CD14-positive monocyte (primary cell): Measurements from ENCODE around the gene GPR142. TPM values are rescaled to one million over a fixed set of nuclear protein-coding genes. Genes with fewer than 3 reads are reported as not detected.
A peak's percentile ranks its signal among the peaks of the same experiment; 100 is the strongest.

Source experiments
- DNase-seq, 3 donors: peaks; one replicate each; pipeline ENCODE4 v3.0.0-alpha.2; 2011 to 2022
- H2AFZ ChIP-seq: 2 replicates; pipeline ENCODE4 v1.6.0; 2012; ENCODE audit warnings: mild to moderate bottlenecking, low read depth, low read length, inconsistent platforms; ENCODE audit not compliant: insufficient read depth, poor library complexity, severe bottlenecking
- H3K27ac ChIP-seq, 2 donors: 1 replicate in 1 of 2; 2 replicates in 1 of 2; pipeline ENCODE4 v1.5.1; 2012 to 2013; ENCODE audit warnings: low read length in 2 of 2, control low read depth in 1 of 2, inconsistent platforms in 1 of 2, low read depth in 1 of 2, mild to moderate bottlenecking in 1 of 2
- H3K27me3 ChIP-seq, 2 donors: one replicate each; pipeline versions ENCODE4 v1.6.0 to v1.6.1; 2011 to 2013; ENCODE audit warnings: low read length in 2 of 2; ENCODE audit not compliant: control insufficient read depth in 2 of 2, insufficient read depth in 2 of 2
- H3K36me3 ChIP-seq, 2 donors: replicated peaks in 1 of 2; 1 replicate in 1 of 2; 2 replicates in 1 of 2; pipeline versions ENCODE4 v1.5.1 to v1.6.1; 2012 to 2013; ENCODE audit warnings: low read length in 2 of 2, control low read depth in 1 of 2, inconsistent platforms in 1 of 2, mild to moderate bottlenecking in 1 of 2; ENCODE audit not compliant: insufficient read depth in 2 of 2, control insufficient read depth in 1 of 2
- H3K4me1 ChIP-seq, 2 donors: 1 replicate in 1 of 2; 2 replicates in 1 of 2; pipeline versions ENCODE4 v1.5.1 to v1.6.1; 2012 to 2013; ENCODE audit warnings: low read length in 2 of 2, control low read depth in 1 of 2, inconsistent platforms in 1 of 2, mild to moderate bottlenecking in 1 of 2, moderate library complexity in 1 of 2; ENCODE audit not compliant: insufficient read depth in 2 of 2, control insufficient read depth in 1 of 2
- H3K4me2 ChIP-seq: replicated peaks from 2 replicates; pipeline ENCODE3; 2012; ENCODE audit warnings: low read length, moderate library complexity, mild to moderate bottlenecking; ENCODE audit not compliant: poor library complexity, severe bottlenecking; ENCODE audit errors: extremely low read depth
- H3K4me3 ChIP-seq, 3 experiments: fragments of 200-600 bp in 1 of 3; sonication (generic) in 1 of 3; replicated peaks in 1 of 3; 1 replicate in 2 of 3; 2 replicates in 1 of 3; pipeline ENCODE4 v1.5.1; 2011 to 2013; ENCODE audit warnings: low read length in 3 of 3, mild to moderate bottlenecking in 3 of 3, control low read depth in 2 of 3, low read depth in 2 of 3, inconsistent platforms in 1 of 3, moderate library complexity in 1 of 3
- H3K79me2 ChIP-seq: 2 replicates; pipeline ENCODE4 v1.6.0; 2012; ENCODE audit warnings: mild to moderate bottlenecking, control low read depth, inconsistent platforms, low read length, moderate library complexity; ENCODE audit not compliant: insufficient read depth
- H3K9ac ChIP-seq: 2 replicates; pipeline ENCODE4 v1.6.0; 2017; ENCODE audit warnings: low read length, mild to moderate bottlenecking; ENCODE audit not compliant: insufficient read depth, poor library complexity, severe bottlenecking
- H3K9me3 ChIP-seq, 2 donors: replicated peaks in 1 of 2; 1 replicate in 1 of 2; 2 replicates in 1 of 2; pipeline versions ENCODE4 v1.5.1 to v1.6.1; 2012 to 2013; ENCODE audit warnings: low read length in 2 of 2, control low read depth in 1 of 2; ENCODE audit not compliant: control insufficient read depth in 1 of 2, insufficient read depth in 1 of 2
- H4K20me1 ChIP-seq: 2 replicates; pipeline ENCODE4 v1.6.0; 2012; ENCODE audit warnings: mild to moderate bottlenecking, low read length, control low read depth, moderate library complexity; ENCODE audit not compliant: insufficient read depth
- H3K27ac Mint-ChIP-seq, 7 donors: one replicate each; pipeline ENCODE4 v1.8.0; 2020; ENCODE audit warnings: mild to moderate bottlenecking in 7 of 7, mixed read lengths in 7 of 7, moderate library complexity in 6 of 7, inconsistent platforms in 2 of 7
- H3K27me3 Mint-ChIP-seq, 3 donors: one replicate each; pipeline ENCODE4 v1.8.0; 2021 to 2022; ENCODE audit warnings: low read depth in 3 of 3, mild to moderate bottlenecking in 3 of 3, mixed read lengths in 3 of 3, moderate library complexity in 3 of 3, inconsistent platforms in 1 of 3
- H3K36me3 Mint-ChIP-seq, 2 donors: one replicate each; pipeline ENCODE4 v1.8.0; 2020; ENCODE audit warnings: mixed read lengths in 2 of 2, inconsistent platforms in 1 of 2, mild to moderate bottlenecking in 1 of 2
- H3K4me1 Mint-ChIP-seq: one replicate; pipeline ENCODE4 v1.8.0; 2020; ENCODE audit warnings: mild to moderate bottlenecking, mixed read lengths
- H3K4me3 Mint-ChIP-seq, 2 donors: one replicate each; pipeline ENCODE4 v1.8.0; 2020; ENCODE audit warnings: mild to moderate bottlenecking in 2 of 2, mixed read lengths in 2 of 2, moderate library complexity in 1 of 2
- H3K9me3 Mint-ChIP-seq, 7 donors: one replicate each; pipeline ENCODE4 v1.8.0; 2020 to 2022; ENCODE audit warnings: mixed read lengths in 7 of 7, mild to moderate bottlenecking in 6 of 7, moderate library complexity in 6 of 7, inconsistent platforms in 2 of 7
- WGBS: methylation state at CpG from one replicate; pipeline ENCODE4 v1.1.5; 2013; ENCODE audit warnings: missing lambda C conversion rate; ENCODE audit not compliant: insufficient coverage; 5-methylcytosine and 5-hydroxymethylcytosine counted together
- intact Hi-C, 2 donors: fragments of 100-400 bp; cut with micrococcal nuclease; formaldehyde crosslinking; loops; one replicate each; pipeline versions ENCODE4 v1.15.0 to v1.15.1; 2023
- polyA plus RNA-seq, 3 donors: library from polyadenylated mRNA; depleted of rRNA in 1 of 3; unstranded in 2 of 3; stranded (reverse) in 1 of 3; fragments of 300-500 nt in 2 of 3; fragments of >200 nt in 1 of 3; fragmentation: Illumina TruSeq in 2 of 3; gene quantifications; 1 replicate in 2 of 3; 2 replicates in 1 of 3; pipeline ENCODE4 v1.2.3, GENCODE V29; 2012 to 2021
- TF ChIP-seq, protein P1 (sequence below): fragments of 200-600 bp; IDR thresholded peaks from one replicate; pipeline ENCODE4 v1.8.0; 2022; ENCODE audit warnings: antibody characterized with exemption, mild to moderate bottlenecking

GPR142 gene
- polyA plus RNA-seq, 3 donors = not detected

DNA sequence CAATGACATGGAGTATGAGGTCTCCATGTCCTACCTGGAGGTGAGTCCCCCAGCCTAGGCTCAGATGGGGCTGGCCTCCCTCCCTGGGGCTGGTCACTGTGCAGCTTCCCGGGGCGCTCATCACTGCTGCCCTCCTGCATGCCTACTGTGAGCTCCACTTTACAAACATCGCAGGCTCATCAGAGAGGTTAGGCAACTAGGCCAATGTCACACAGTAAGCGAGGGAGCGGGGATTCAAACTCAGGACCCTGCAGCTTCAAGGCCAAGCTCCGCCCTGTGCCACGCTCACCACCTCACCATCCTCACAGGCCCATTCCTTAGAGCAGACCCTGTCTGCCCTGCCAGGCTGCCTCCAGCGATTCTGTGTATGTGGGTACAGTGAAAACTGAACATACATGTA, 24.2 kb upstream of the GPR142 start:
- H3K9me3 Mint-ChIP-seq = peaks cover 0 to 2% (median 0%) of the 10 kb centered on the region in 7 donors
- Histone ChIP-seq H3K9ac (no peak overlapping the region), H4K20me1 (no peaks in the 10 kb centered on the region), H3K4me1 (no peaks in the 10 kb centered on the region), H3K27me3 (no peaks in the 10 kb centered on the region), H3K27ac (no peak overlapping the region), H2AFZ (no peak overlapping the region), H3K9me3 (no peaks in the 10 kb centered on the region), H3K4me3 (no peak overlapping the region), H3K36me3 (no peaks in the 10 kb centered on the region), H3K4me2 (no peak overlapping the region), H3K79me2 (no peaks in the 10 kb centered on the region)
- H3K4me3 Mint-ChIP-seq = no peak overlapping the region
- 91% methylated on average over 4 of the region's 8 CpGs for WGBS
- peak overlapping the region in 1 of 7 donors; percentile 48 for H3K27ac Mint-ChIP-seq
- DNase-seq = no peak
- TF ChIP-seq, protein P1, sequence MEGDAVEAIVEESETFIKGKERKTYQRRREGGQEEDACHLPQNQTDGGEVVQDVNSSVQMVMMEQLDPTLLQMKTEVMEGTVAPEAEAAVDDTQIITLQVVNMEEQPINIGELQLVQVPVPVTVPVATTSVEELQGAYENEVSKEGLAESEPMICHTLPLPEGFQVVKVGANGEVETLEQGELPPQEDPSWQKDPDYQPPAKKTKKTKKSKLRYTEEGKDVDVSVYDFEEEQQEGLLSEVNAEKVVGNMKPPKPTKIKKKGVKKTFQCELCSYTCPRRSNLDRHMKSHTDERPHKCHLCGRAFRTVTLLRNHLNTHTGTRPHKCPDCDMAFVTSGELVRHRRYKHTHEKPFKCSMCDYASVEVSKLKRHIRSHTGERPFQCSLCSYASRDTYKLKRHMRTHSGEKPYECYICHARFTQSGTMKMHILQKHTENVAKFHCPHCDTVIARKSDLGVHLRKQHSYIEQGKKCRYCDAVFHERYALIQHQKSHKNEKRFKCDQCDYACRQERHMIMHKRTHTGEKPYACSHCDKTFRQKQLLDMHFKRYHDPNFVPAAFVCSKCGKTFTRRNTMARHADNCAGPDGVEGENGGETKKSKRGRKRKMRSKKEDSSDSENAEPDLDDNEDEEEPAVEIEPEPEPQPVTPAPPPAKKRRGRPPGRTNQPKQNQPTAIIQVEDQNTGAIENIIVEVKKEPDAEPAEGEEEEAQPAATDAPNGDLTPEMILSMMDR = no peak
- intact Hi-C loops = no loop called here
- H3K27me3 Mint-ChIP-seq = peaks cover 7 to 14% (median 13%) of the 10 kb centered on the region in 3 donors
- H3K36me3 Mint-ChIP-seq = no peaks in the 10 kb centered on the region
- no peaks in the 10 kb centered on the region for H3K4me1 Mint-ChIP-seq

DNA sequence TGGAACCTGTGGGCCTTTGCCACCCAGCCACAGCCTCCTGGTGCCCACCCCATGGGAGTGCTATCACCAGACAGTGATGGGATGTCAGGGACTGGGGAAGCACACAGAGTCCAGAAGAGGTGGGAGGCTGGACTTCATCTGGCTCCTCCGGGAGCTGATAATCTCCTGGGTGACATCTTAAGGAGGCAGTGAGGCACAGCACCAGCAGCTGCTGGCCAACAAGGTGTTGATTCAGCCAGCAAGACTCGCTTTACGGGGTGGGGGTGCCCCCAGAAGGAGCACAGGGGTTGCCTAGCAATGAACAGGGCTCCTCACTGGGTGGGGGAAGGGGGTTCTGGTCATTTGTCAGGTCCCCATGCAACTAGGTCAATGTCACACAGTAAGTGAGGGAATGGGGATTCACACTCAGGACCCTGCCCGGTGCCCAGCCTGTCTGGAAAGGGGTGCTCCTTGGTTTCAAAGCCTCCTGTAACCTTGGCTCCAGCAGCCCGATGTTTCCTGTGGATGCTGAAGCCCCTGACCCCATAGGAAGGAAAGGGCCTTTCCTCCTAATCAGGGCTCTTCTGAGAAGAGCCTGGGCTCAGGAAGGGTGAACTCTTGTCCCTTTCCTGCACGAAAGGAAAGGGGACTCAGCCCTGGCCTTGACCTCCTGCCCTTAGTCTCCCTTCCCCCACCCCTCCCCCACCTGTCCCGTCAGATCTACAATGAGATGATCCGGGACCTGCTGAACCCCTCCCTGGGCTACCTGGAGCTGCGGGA, 23.6 kb upstream of the GPR142 start:
- H3K9ac ChIP-seq = no peak overlapping the region
- Mint-ChIP-seq H3K4me3 (no peak overlapping the region), H3K9me3 (peaks cover 0 to 2% (median 0%) of the 10 kb centered on the region in 7 donors), H3K4me1 (no peaks in the 10 kb centered on the region), H3K27me3 (peaks cover 9 to 14% (median 11%) of the 10 kb centered on the region in 3 donors), H3K27ac (peak overlapping the region in 1 of 7 donors; percentile 48), H3K36me3 (no peaks in the 10 kb centered on the region)
- H3K27me3 ChIP-seq = no peaks in the 10 kb centered on the region
- H3K4me2 ChIP-seq = no peak overlapping the region
- H3K27ac ChIP-seq = no peak overlapping the region
- H4K20me1 ChIP-seq = no peaks in the 10 kb centered on the region
- H2AFZ ChIP-seq = no peak overlapping the region
- H3K79me2 ChIP-seq = no peaks in the 10 kb centered on the region
- no peaks in the 10 kb centered on the region for H3K9me3 ChIP-seq
- no peak overlapping the region for H3K4me3 ChIP-seq
- no peak for DNase-seq
- intact Hi-C loops = no loop called here
- WGBS = 85% methylated on average over 7 of the region's 9 CpGs
- no peaks in the 10 kb centered on the region for H3K4me1 ChIP-seq
- no peaks in the 10 kb centered on the region for H3K36me3 ChIP-seq
- TF ChIP-seq, protein P1 = no peak
